GM10266 (cell line): ENCODE results near the gene MLH3.

Experiments
- DNase-seq: peaks from one replicate; pipeline ENCODE4 v3.0.0; 2012; ENCODE audit errors: extremely low spot score
- TF ChIP-seq, protein P1 (sequence below): IDR thresholded peaks from 2 replicates; pipeline ENCODE4 v1.5.1; 2012; ENCODE audit warnings: mild to moderate bottlenecking, low read depth; ENCODE audit not compliant: control insufficient read depth, insufficient read depth; ENCODE audit errors: missing control alignments

The MLH3 gene

DNA sequence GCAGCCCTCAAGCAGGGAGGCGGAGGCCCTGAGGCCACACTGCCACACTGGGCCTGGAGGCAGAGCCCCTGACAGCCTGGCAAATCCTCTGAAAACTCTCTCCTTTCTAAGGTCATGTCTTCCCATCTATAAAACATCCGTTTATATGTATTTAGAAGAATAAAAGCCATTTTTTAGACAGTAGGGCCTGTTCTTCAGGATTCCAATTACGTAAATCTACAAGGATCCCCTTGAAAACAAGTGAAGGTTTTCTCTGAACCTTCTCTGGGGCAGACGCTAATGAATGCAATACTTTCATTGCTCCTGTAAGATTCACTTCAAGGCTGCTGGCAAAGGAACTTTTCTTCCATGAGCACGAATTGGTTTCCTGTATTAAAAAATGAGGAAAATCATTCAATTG lies 35.8 kb downstream of the MLH3 start:
- TF ChIP-seq, protein P1, sequence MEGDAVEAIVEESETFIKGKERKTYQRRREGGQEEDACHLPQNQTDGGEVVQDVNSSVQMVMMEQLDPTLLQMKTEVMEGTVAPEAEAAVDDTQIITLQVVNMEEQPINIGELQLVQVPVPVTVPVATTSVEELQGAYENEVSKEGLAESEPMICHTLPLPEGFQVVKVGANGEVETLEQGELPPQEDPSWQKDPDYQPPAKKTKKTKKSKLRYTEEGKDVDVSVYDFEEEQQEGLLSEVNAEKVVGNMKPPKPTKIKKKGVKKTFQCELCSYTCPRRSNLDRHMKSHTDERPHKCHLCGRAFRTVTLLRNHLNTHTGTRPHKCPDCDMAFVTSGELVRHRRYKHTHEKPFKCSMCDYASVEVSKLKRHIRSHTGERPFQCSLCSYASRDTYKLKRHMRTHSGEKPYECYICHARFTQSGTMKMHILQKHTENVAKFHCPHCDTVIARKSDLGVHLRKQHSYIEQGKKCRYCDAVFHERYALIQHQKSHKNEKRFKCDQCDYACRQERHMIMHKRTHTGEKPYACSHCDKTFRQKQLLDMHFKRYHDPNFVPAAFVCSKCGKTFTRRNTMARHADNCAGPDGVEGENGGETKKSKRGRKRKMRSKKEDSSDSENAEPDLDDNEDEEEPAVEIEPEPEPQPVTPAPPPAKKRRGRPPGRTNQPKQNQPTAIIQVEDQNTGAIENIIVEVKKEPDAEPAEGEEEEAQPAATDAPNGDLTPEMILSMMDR = no peak
- DNase-seq = no peak

DNA sequence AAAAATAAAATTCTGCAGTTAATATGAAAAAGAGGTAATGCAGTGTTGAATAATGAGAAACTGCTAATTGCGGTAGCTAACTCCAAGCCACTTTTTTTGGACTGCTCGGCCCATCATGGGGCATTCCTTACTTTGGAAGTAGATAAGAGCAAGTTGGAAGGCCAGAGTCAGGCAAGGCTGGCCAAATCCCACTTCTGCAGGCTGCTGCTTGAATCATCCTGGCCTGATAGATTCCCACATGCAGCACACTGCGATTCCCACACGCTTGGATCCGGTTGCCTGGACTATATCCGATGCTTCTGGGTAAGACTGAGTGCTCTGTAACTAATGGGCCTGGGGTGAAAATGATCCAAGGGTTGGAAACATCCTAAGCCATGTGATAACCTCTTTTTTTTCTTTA lies 38.0 kb downstream of the MLH3 start:
- TF ChIP-seq, protein P1 = no peak

DNA sequence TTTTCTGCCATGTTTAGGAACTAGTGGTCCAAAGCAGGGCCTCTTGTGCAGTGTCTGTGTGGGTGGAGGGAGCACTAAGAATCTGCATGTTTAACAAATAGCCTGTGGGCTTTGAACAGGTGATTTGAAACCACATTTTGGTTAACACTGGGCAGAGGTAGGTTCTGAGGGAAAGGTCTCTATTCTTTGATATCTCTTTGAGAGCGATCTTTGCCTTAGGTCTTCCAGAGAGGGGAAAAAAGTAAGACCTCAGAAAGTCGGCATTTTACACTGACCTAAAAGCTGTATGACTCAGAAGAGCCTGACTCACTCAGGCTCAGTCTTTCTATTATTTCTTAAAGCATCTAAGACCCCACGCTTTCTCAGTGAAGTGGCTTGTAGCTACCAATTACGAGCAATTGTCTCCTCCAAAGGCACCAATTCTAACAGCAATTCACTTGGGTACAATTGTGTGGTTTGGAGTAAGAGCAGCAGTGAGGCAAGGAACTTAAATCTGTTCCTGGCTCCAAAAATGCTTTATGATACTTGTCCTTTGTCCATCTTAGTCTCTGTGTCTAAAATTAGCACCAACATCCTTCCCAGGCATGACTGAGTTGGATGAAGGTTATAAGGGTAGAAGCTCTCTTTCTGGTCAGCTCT lies 39.8 kb downstream of the MLH3 start:
- DNase-seq = no peak
- TF ChIP-seq, protein P1 = no peak

More for the DNA sequence above, 38.0 kb downstream of the MLH3 start:
- no peak for DNase-seq

DNA sequence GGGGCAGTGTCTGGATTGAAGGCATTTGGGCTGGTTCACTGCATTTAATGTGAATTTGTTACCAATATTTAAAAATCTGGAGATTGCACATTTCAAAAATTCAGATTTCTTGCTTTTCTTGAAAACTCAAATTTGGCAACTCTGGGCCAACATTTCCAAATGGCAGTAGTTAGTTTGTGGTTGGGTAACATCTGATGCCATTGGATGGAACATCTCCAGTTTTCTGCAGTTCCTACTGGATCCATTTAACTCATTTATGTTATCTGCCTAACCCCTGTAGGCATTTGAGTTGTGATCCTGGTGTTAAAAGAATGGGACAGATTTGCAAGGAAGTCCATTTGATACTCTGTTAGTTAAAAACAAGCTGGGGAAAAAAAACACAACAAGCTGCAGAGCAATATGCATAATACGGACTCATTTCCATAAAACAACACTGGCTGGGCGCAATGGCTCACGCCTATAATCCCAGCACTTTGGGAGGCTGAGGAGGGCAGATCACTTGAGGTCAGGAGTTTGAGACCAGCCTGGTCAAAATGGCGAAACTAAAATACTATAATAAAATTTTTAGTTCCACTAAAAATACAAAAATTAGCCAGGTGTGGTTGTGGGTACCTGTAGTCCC lies 40.7 kb downstream of the MLH3 start:
- TF ChIP-seq, protein P1 = no peak
- DNase-seq = no peak

DNA sequence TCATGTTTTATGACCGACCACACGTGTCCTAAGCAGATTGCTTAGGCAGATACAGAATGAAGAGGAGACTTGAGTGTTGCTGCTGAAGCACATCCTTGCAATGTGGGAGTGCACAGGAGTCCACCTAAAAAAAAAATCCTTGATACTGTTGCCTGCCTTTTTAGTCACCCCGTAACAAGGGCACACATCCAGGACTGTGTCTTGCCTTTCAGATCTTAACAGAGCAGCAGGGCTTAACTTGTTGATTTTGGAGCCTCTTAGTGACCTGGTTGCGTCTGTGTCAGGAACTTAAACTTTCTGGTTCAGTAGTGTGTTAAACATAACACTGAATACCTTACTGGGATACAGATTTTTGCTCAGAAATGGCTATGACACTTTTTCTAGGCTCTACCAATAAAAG lies 42.1 kb downstream of the MLH3 start:
- DNase-seq = no peak

DNA sequence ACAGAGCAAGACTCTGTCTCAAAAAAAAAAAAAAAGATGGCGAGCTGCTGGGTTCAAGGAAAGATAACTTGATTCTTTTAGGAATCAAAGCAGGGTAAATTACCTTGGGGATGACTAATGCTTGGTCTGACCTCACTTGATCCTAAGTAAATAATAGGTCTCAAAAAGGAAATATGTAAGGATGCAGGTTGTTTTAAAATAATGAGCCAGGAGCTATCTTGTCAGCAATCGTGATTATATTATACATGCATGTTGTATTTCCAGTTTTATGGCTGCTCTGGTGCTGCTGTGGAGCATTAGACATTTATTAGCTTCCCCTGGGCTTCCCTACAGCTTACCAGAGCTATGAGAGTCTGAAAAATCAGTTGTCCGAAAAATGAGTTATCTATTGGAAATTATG lies 45.9 kb downstream of the MLH3 start:
- TF ChIP-seq, protein P1 = no peak
- no peak for DNase-seq

More for the DNA sequence above, 42.1 kb downstream of the MLH3 start:
- TF ChIP-seq, protein P1 = no peak
